Muscle of arm (tissue), 12 donors: ENCODE measurements around the gene KLHL7. TPM values are rescaled to one million over a fixed set of nuclear protein-coding genes. Genes with fewer than 3 reads are reported as not detected.
A peak's percentile ranks its signal among the peaks of the same experiment; 100 is the strongest.
"Not testable (repeated sequence)": the region's sequence is repeated elsewhere in the genome, so short reads cannot be mapped to it uniquely, and the experiment has no call there.

Experiments
- DNase-seq: peaks from one replicate; pipeline ENCODE4 v3.0.0-alpha.2; 2013
- polyA plus RNA-seq, 12 donors: library from polyadenylated mRNA; unstranded; fragments of 120-200 nt; gene quantifications; one replicate each; pipeline ENCODE4 v1.2.1, GENCODE V29; 2013; ENCODE audit not compliant: insufficient read length in 12 of 12

KLHL7 gene
- polyA plus RNA-seq, 12 donors = 20.0 to 41.4 (median 26.0) TPM; not detected in 1

DNA sequence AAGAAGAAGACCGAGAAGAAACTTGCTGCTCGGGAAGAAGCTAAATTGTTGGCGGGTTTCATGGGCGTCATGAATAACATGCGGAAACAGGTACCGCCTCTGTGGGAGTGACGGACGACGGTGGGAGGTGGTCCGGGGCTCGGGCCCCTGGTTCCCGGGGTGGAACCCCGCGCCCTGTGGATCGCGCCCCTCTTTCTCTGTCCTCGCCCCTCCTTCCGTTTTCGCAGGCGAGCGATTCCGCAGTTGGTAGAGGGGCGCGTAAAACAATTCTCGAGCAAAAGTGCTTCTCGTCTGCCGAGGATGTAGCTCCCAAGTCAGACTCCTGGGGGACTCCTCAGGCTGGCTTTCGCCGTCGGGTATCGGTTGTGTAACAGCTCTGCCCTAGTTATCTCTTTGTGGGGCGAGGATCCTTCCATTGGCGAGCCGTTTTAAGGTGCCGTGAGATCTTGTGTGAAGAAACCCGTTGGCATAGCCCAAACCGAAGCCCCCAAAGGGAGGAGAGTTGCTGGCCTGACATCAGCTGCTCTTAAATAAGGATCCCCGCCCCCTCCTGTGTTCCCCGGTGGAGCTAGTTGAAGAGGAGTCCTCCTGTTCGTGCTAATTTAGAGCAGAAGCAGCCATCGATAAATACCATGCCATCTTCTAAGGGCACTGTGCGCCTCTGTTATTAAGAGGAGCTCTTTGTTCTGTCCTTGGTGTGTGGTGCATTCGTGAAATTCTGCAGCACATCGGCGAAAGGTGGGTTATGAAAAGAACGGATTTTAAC is 655 bp downstream of the KLHL7 start:
- DNase-seq = peak; percentile 56

DNA sequence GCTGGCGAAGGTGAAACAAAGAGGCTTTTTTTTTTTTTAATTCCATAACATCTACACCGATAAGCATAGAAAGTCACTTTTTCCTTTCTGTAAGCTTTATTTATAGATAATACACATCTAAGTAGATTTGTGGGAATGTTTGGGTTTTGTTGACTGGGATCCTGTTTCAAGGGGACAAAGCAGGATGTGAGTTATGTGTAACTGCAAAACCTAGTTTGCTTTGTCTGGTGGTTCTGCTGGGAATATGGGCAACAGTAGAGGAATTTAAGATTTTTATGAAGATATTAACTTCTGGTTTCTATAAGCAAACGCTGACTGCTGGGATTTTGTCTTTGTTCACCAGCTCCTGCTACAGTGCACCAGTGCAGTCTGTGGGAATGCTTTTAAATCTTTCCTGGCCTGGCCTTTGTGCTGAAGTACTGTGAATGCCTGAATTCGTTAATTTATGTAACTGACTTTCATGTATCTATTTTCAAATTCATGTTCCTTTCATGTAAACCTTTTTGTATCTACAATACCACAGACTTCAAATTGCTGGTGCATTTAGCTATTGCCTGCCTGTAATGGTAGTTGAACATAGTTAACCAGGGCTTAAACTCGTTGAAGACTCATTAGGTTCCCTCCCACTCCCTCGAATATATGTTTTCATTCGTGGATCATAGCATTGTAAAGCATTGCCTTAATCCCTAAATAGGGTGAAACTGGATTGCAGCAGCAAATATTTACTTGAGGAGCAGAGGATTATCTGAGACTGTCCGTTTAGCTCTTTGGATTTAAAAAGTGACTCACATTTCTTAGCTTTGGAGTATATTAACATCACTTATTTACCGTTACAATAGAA is 1.5 kb downstream of the KLHL7 start:
- no peak for DNase-seq

DNA sequence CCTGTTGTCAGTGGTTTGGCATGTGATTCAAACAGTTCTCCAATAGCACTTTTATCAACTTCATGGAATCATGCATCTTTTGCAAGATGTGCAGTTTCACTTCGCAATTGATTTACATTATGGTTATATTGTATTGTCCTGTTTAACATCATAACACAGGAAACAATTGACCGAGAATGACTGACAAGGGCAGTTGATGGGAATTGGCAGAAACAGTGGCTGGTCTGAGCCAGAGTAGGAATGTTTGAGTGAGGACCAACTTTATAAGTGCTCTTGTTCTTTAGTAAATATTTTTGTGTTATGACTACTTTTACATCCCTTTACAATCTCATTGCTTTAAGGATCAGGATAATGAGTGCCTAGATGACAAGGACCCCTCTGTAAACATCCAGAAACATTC is 2.2 kb downstream of the KLHL7 start:
- no peak for DNase-seq

GRCh38 chr7:23108995-23109394 is 3.4 kb downstream of the KLHL7 start:
- no peak for DNase-seq

- DNase-seq = no peak
Measured at GRCh38 chr7:23109470-23109869, 3.9 kb downstream of the KLHL7 start.

GRCh38 chr7:23114896-23115295 is 9.3 kb downstream of the KLHL7 start:
- DNase-seq = no peak

GRCh38 chr7:23115991-23116390 is 10.4 kb downstream of the KLHL7 start:
- no peak for DNase-seq

- DNase-seq = no peak
Measured at GRCh38 chr7:23117841-23118240, 12.3 kb downstream of the KLHL7 start.

- DNase-seq = no peak
Measured at GRCh38 chr7:23120106-23120505, 14.5 kb downstream of the KLHL7 start.

- DNase-seq = no peak
Measured at GRCh38 chr7:23121165-23121564, 15.6 kb downstream of the KLHL7 start.

DNA sequence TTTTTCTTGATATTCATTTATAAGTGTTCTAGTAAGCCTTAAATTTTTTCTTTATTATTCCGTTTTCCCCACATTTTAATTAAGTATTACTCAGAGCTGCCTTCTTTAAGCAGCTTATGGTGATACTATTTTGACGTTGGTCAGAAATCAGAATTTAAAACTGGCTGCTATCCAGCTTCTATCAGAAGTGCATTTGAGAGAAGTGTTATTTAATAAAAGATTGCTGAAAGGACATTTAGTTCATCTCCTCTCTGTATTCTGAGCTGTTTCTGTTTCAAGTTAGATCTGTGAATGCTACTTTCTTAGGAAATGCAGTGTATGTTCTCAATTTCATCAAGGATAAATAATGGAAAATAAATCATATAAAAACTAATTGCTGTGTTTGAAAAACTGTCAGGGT is 17.4 kb downstream of the KLHL7 start:
- DNase-seq = no peak

GRCh38 chr7:23123465-23123864 is 17.9 kb downstream of the KLHL7 start:
- no peak for DNase-seq

- no peak for DNase-seq
Measured at GRCh38 chr7:23129036-23129435, 23.5 kb downstream of the KLHL7 start.

- DNase-seq = not testable (repeated sequence)
Measured at GRCh38 chr7:23131799-23132198, 26.2 kb downstream of the KLHL7 start.

DNA sequence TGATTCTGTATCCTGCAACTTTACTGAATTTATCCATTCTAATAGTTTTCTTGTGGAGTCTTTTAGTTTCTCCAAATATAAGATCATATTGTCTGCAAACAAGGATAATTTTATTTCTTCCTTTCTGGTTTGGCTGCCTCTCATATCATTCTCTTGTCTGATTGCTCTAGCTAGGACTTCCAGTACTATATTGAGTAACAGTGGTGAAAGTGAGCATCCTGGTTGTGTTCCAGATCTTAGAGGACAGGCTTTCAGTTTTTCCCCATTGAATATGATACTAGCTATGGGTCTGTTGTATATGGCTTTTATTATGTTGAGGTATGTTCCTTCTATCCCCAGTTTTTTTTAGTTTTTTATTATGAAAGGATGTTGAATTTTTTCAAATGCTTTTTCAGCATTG is 28.2 kb downstream of the KLHL7 start:
- DNase-seq = no peak

DNA sequence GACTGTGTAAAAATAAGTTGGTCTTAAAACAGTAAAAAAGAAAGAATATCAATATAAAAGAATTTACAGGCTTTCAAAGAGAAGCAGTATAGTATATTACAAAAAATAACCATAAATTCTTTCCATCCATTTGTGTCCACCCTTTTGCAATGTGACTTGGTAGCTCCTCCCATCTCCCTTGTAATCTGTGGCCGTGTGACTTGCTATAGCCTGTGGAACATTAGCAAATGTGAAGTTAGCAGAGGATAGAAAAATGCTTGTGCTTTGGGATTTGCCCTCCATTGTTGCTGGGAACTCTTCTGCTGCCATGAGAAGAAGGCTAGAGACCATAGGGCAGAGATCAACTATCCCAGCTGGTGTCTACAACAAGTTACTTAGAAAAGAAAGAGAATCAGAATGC is 30.2 kb downstream of the KLHL7 start:
- DNase-seq = no peak

- DNase-seq = no peak
Measured at GRCh38 chr7:23136216-23136615, 30.6 kb downstream of the KLHL7 start.

- no peak for DNase-seq
Measured at GRCh38 chr7:23157679-23158078, 52.1 kb downstream of the KLHL7 start.

DNA sequence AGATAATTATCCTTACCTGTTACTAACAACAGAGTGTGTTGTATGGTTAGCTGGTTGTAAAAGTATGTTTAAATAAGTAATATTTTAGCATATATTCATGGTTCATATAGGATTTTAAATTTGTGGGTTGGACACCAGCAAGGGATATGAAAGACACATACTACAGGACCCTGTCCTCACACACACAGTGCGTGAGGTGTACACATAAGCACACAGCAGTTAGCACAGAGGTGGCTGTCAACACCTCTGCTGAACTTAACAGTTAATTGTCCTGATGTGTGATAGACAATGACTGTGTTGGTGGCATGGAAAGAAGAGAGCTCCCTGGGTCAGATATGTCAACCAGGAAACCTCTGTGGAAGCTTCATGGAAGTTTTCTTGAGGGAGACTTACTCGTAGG is 53.0 kb downstream of the KLHL7 start:
- no peak for DNase-seq

- DNase-seq = no peak
Measured at GRCh38 chr7:23161482-23161881, 55.9 kb downstream of the KLHL7 start.

- DNase-seq = no peak
Measured at GRCh38 chr7:23164846-23165245, 59.3 kb downstream of the KLHL7 start.

DNA sequence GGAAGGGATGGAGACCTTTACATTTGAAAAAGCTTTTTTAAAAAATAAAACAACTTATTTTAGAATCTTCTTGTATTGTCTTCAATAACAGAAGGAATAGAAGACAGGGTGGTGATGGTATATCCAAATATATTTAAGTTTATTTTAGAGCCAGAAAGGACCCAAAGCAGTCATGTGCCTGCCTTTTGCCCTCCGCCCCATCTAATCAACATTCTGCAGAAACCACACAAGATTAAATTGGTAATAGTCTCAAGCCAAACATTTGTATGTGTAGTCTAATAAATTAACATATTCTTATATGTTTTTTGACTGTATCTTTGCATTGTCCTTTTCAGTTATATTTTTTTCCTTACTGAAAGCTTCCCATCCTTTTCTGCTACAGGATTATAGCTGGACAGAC is 59.7 kb downstream of the KLHL7 start:
- DNase-seq = no peak

DNA sequence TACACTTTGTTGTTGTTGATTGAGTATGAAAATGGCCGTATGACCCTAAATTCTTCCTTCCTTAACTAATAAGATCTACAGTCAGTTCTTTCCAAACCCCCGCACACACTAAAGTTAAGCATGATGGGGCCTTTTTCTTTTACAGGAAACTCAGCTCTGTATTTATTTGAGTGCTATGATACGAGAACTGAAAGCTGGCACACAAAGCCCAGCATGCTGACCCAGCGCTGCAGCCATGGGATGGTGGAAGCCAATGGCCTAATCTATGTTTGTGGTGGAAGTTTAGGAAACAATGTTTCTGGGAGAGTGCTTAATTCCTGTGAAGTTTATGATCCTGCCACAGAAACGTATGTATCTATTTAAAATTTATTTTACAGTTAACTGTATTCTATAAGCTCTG is 62.1 kb downstream of the KLHL7 start:
- no peak for DNase-seq
